Measurements from ENCODE around the gene SOCS3. TPM values are rescaled to one million over a fixed set of nuclear protein-coding genes. Genes with fewer than 3 reads are reported as not detected.
A peak's percentile ranks its signal among the peaks of the same experiment; 100 is the strongest.
"Not testable (repeated sequence)": the region's sequence is repeated elsewhere in the genome, so short reads cannot be mapped to it uniquely, and the experiment has no call there.

SOCS3 gene
- total RNA-seq, 1 donor from 2014 or later: 2.7 TPM

- peak; percentile 88 for ATAC-seq
- peak; percentile 80 for DNase-seq (ENCODE audit: low spot score)
These were observed 45.9 kb downstream of the SOCS3 start for GRCh38 chr17:78313735-78314648.

GRCh38 chr17:78309659-78310255, 50.1 kb downstream of the SOCS3 start:
- not testable (repeated sequence) for DNase-seq (ENCODE audit: low spot score); ATAC-seq

GRCh38 chr17:78307887-78308638, 51.8 kb downstream of the SOCS3 start:
- ATAC-seq (peak; percentile 95), DNase-seq (ENCODE audit: low spot score) (peak; percentile 85)

GRCh38 chr17:78306913-78307312, 53.0 kb downstream of the SOCS3 start:
- DNase-seq (ENCODE audit: low spot score): no peak
- ATAC-seq: no peak

Other genes starting within 250 kb of the SOCS3 start
- 14.6 TPM for gene TMC6, start 231.3 kb downstream of the SOCS3 start, total RNA-seq
- gene TMC8, start 229.3 kb downstream of the SOCS3 start, total RNA-seq: 3.9 TPM
- not detected for gene C17orf99, start 213.7 kb downstream of the SOCS3 start, total RNA-seq
- 44.1 TPM for gene SYNGR2, start 191.5 kb downstream of the SOCS3 start, total RNA-seq
- 2.6 TPM for gene TK1, start 173.0 kb downstream of the SOCS3 start, total RNA-seq
- gene AFMID, start 172.7 kb downstream of the SOCS3 start, total RNA-seq: 145 TPM
- gene BIRC5, start 145.8 kb downstream of the SOCS3 start, total RNA-seq: 0.88 TPM
- not detected for gene TMEM235, start 128.4 kb downstream of the SOCS3 start, total RNA-seq
- gene PGS1, start 18.6 kb upstream of the SOCS3 start, total RNA-seq: 9.1 TPM
- gene DNAH17, start 217.3 kb upstream of the SOCS3 start, total RNA-seq: not detected